Astrocyte (in vitro differentiated cells and primary cell): ENCODE data around the gene TTC9B. TPM values are rescaled to one million over a fixed set of nuclear protein-coding genes. Genes with fewer than 3 reads are reported as not detected.

Source experiments
- DNase-seq: peaks from one replicate; pipeline ENCODE4 v3.0.0-alpha.2; 2010; ENCODE audit warnings: low read depth
- FAIRE-seq: peaks from 2 replicates; lab custom pipeline; 2011; peaks lifted over from hg19 to GRCh38; lab: Jason Lieb, UNC
- H2AFZ ChIP-seq: 2 replicates; pipeline ENCODE4 v1.6.0; 2012; ENCODE audit warnings: low read depth, low read length, inconsistent platforms
- H3K27ac ChIP-seq: 2 replicates; pipeline ENCODE4 v1.5.1; 2011; ENCODE audit warnings: low read depth, low read length, inconsistent platforms
- H3K27me3 ChIP-seq: 2 replicates; pipeline ENCODE4 v1.6.0; 2011; ENCODE audit warnings: low read length, inconsistent platforms; ENCODE audit not compliant: insufficient read depth
- H3K36me3 ChIP-seq: 2 replicates; pipeline ENCODE4 v1.5.1; 2011; ENCODE audit warnings: low read length, inconsistent platforms; ENCODE audit not compliant: insufficient read depth
- H3K4me1 ChIP-seq: 2 replicates; pipeline ENCODE4 v1.5.1; 2011; ENCODE audit warnings: low read length, inconsistent platforms; ENCODE audit not compliant: insufficient read depth
- H3K4me2 ChIP-seq: 2 replicates; pipeline ENCODE4 v1.6.0; 2012; ENCODE audit warnings: low read length, inconsistent platforms
- H3K4me3 ChIP-seq: 2 replicates; pipeline ENCODE4 v1.5.1; 2011; ENCODE audit warnings: low read depth, mild to moderate bottlenecking, low read length, inconsistent platforms; ENCODE audit not compliant: insufficient read depth
- H3K79me2 ChIP-seq: 2 replicates; pipeline ENCODE4 v1.6.0; 2012; ENCODE audit warnings: mild to moderate bottlenecking, low read length, inconsistent platforms; ENCODE audit not compliant: insufficient read depth
- H3K9ac ChIP-seq: 2 replicates; pipeline ENCODE4 v1.6.0; 2012; ENCODE audit warnings: mild to moderate bottlenecking, low read length, inconsistent platforms
- H3K9me3 ChIP-seq: 2 replicates; pipeline ENCODE4 v1.5.1; 2012; ENCODE audit warnings: low read depth, mild to moderate bottlenecking, low read length, inconsistent platforms; ENCODE audit not compliant: insufficient read depth
- H4K20me1 ChIP-seq: 2 replicates; pipeline ENCODE4 v1.6.0; 2012; ENCODE audit warnings: low read length, inconsistent platforms; ENCODE audit not compliant: insufficient read depth
- H3K27ac Mint-ChIP-seq: one replicate; pipeline ENCODE4 v1.8.0; 2021; ENCODE audit warnings: mild to moderate bottlenecking, mixed read lengths; ENCODE audit not compliant: unreplicated experiment
- H3K27me3 Mint-ChIP-seq: one replicate; pipeline ENCODE4 v1.8.0; 2021; ENCODE audit warnings: low read depth, mixed read lengths; ENCODE audit not compliant: unreplicated experiment
- H3K36me3 Mint-ChIP-seq: one replicate; pipeline ENCODE4 v1.8.0; 2021; ENCODE audit warnings: low read depth, mixed read lengths; ENCODE audit not compliant: unreplicated experiment
- H3K4me1 Mint-ChIP-seq: one replicate; pipeline ENCODE4 v1.8.0; 2021; ENCODE audit warnings: low read depth, mixed read lengths; ENCODE audit not compliant: unreplicated experiment
- H3K4me3 Mint-ChIP-seq: one replicate; pipeline ENCODE4 v1.8.0; 2021; ENCODE audit warnings: mild to moderate bottlenecking, moderate library complexity, mixed read lengths; ENCODE audit not compliant: unreplicated experiment
- H3K9me3 Mint-ChIP-seq: one replicate; pipeline ENCODE4 v1.8.0; 2021; ENCODE audit warnings: mild to moderate bottlenecking, mixed read lengths; ENCODE audit not compliant: unreplicated experiment
- CTCF ChIP-seq: IDR thresholded peaks from 2 replicates; pipeline ENCODE4 v1.5.1; 2011; ENCODE audit warnings: low read depth, mild to moderate bottlenecking, inconsistent platforms, low read length, moderate library complexity; ENCODE audit not compliant: insufficient read depth
- EZH2 ChIP-seq: IDR thresholded peaks from 2 replicates; pipeline ENCODE4 v1.6.1; 2012; ENCODE audit warnings: mild to moderate bottlenecking, low read length, inconsistent platforms; ENCODE audit not compliant: insufficient read depth
- total RNA-seq: library from RNA; stranded (reverse); gene quantifications from 2 replicates; pipeline ENCODE4 v1.2.1, GENCODE V29; 2021

The TTC9B gene
- total RNA-seq, 1 donor from 2014 or later, result not detected

- Histone ChIP-seq H4K20me1 (no peaks in the 10 kb centered on the region), H2AFZ (no peak overlapping the region), H3K27me3 (no peaks in the 10 kb centered on the region), H3K27ac (no peak overlapping the region), H3K79me2 (no peaks in the 10 kb centered on the region), H3K9ac (no peak overlapping the region), H3K4me3 (no peak overlapping the region), H3K4me2 (no peak overlapping the region), H3K4me1 (no peaks in the 10 kb centered on the region), H3K9me3 (no peaks in the 10 kb centered on the region), H3K36me3 (peaks cover 2% of the 10 kb centered on the region)
- H3K27ac Mint-ChIP-seq, result no peak overlapping the region
- FAIRE-seq, result no peak
- H3K9me3 Mint-ChIP-seq, result peaks cover 2% of the 10 kb centered on the region
- H3K36me3 Mint-ChIP-seq, result peaks cover 16% of the 10 kb centered on the region
- no peaks in the 10 kb centered on the region for H3K4me1 Mint-ChIP-seq
- no peaks in the 10 kb centered on the region for H3K27me3 Mint-ChIP-seq
- TF ChIP-seq EZH2 (no peak), CTCF (no peak)
- no peak overlapping the region for H3K4me3 Mint-ChIP-seq
- DNase-seq, result no peak
Measured at GRCh38 chr19:40208602-40209001, 9.6 kb downstream of the TTC9B start.

- H2AFZ ChIP-seq, result no peak overlapping the region
- Mint-ChIP-seq H3K4me1 (no peaks in the 10 kb centered on the region), H3K36me3 (peaks cover 22% of the 10 kb centered on the region), H3K27ac (no peak overlapping the region), H3K27me3 (no peaks in the 10 kb centered on the region), H3K4me3 (no peak overlapping the region), H3K9me3 (no peaks in the 10 kb centered on the region)
- H3K4me3 ChIP-seq, result no peak overlapping the region
- peaks cover 2% of the 10 kb centered on the region for H3K36me3 ChIP-seq
- H3K27me3 ChIP-seq, result no peaks in the 10 kb centered on the region
- TF ChIP-seq CTCF (no peak), EZH2 (no peak)
- no peaks in the 10 kb centered on the region for H3K79me2 ChIP-seq
- no peak overlapping the region for H3K4me2 ChIP-seq
- H3K27ac ChIP-seq, result no peak overlapping the region
- H3K9me3 ChIP-seq, result no peaks in the 10 kb centered on the region
- H3K9ac ChIP-seq, result no peak overlapping the region
- DNase-seq (no peak), FAIRE-seq (no peak)
- H3K4me1 ChIP-seq, result no peaks in the 10 kb centered on the region
- no peaks in the 10 kb centered on the region for H4K20me1 ChIP-seq
Measured at GRCh38 chr19:40205760-40206159, 12.4 kb downstream of the TTC9B start.

- H3K27me3 ChIP-seq, result no peaks in the 10 kb centered on the region
- no peak for FAIRE-seq
- no peaks in the 10 kb centered on the region for H3K79me2 ChIP-seq
- no peak for DNase-seq
- no peak overlapping the region for H3K9ac ChIP-seq
- no peaks in the 10 kb centered on the region for H4K20me1 ChIP-seq
- no peak overlapping the region for H3K4me3 Mint-ChIP-seq
- peaks cover 19% of the 10 kb centered on the region for H3K36me3 Mint-ChIP-seq
- no peak overlapping the region for H3K27ac ChIP-seq
- H3K4me1 Mint-ChIP-seq, result peaks cover under 1% of the 10 kb centered on the region
- H3K27ac Mint-ChIP-seq, result no peak overlapping the region
- H3K4me3 ChIP-seq, result no peak overlapping the region
- H3K27me3 Mint-ChIP-seq, result no peaks in the 10 kb centered on the region
- H3K4me1 ChIP-seq, result no peaks in the 10 kb centered on the region
- H3K9me3 ChIP-seq, result no peaks in the 10 kb centered on the region
- H3K9me3 Mint-ChIP-seq, result no peaks in the 10 kb centered on the region
- no peaks in the 10 kb centered on the region for H3K36me3 ChIP-seq
- no peak for TF ChIP-seq EZH2
- TF ChIP-seq CTCF, result no peak
- H2AFZ ChIP-seq, result no peak overlapping the region
- H3K4me2 ChIP-seq, result no peak overlapping the region
Measured at GRCh38 chr19:40204381-40204780, 13.8 kb downstream of the TTC9B start.
